GM10248 (cell line): Measurements from ENCODE around the gene TXNDC15.
"Not testable (repeated sequence)": the region's sequence is repeated elsewhere in the genome, so short reads cannot be mapped to it uniquely, and the experiment has no call there.

Experiments
- CTCF ChIA-PET: fragments of 300-600 bp; sonication (Branson Sonifier 250); formaldehyde crosslinking; extraction: SDS; loops from one replicate; lab custom pipeline; 2021; ENCODE audit warnings: antibody characterized with exemption; lab: Yijun Ruan, JAX
- POLR2A ChIA-PET: fragments of 350-650 bp; sonication (Branson Sonifier 250); formaldehyde crosslinking; extraction: SDS; loops from one replicate; lab custom pipeline; 2020; ENCODE audit warnings: antibody characterized with exemption; lab: Yijun Ruan, JAX
- DNase-seq: peaks from one replicate; pipeline ENCODE4 v3.0.0; 2012; ENCODE audit errors: extremely low spot score
- CTCF ChIP-seq: IDR thresholded peaks from 2 replicates; pipeline ENCODE4 v1.5.1; 2012; ENCODE audit warnings: mild to moderate bottlenecking, low read depth; ENCODE audit errors: extremely low read depth, missing control alignments, control extremely low read depth

The TXNDC15 gene

DNA sequence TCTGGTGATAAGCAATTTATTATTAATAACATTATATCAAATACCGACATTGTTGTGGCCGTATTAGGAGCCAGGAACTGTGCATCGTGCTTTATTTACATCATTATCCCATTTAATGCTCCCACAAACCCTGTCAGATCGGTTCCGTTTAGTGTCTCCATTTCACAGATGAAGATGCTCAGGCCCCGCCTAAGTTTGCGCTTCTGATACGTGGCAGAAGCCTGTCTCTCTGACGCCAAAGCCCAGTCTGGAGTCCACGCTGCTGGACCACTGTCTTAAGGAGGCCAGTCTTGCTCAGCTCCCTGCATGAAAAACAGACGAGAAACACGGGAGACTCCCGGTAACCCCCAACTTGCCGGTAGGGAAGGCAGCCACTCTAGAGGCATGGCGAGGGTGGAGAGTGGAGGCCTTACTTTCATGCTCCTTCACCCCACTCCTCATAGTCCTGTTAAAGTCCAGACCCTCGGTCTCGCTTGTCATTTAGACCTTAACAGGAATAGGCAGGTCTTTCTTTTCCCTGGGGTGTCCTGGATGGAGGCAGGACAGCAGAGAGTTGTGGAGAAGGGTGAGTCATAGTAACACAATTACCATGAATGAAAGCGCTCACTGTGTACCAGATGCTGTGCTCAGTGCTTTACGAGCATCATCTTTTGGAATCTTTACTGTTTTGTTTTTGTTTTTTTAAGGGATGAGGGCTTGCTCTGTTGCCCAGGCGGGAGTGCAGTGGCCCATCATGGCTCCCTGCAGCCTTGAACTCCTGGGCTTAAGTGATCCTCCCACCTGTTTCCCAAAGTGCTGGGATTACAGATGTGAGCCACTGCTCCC, 872 bp downstream of the TXNDC15 start:
- TF ChIP-seq CTCF, result no peak
- POLR2A ChIA-PET, result no interaction called here
- DNase-seq, result peak; percentile 44
- CTCF ChIA-PET, result interaction anchor here (2.7 kb wide), 1 partner anchor 29 kb away, joined by 9 read pairs; the partner anchor contains the start of gene PCBD2

GRCh38 chr5:134877159-134877558, 3.0 kb downstream of the TXNDC15 start:
- CTCF ChIA-PET, result interaction anchor here (0.8 to 3.2 kb wide), 6 partner anchors 9 to 137 kb away, joined by 3 to 13 read pairs (median 5); partner anchors contain the start of gene PCBD2
- DNase-seq, result peak; percentile 66
- POLR2A ChIA-PET, result interaction anchor here (0.6 kb wide), 1 partner anchor 10 kb away, joined by 3 read pairs; no protein-coding TSS in a partner anchor
- TF ChIP-seq CTCF, result no peak

DNA sequence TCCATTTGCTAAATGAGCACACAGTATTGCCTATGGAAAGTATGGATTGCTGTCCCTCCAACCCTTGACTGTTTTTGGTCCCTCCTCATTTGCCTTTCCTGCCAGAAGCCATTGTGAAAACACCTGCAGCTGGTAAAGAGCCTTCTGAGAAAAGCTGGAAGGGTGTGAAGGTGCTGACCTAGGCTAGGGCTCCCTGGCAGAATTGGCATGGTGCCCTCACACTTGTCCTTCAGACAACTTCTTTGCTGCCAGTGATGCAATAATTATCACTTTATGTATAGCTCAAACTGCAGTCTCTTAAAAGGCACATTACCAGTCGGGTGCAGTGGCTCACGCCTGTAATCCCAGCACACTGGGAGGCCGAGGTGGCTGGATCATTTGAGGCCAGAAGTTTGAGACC, 4.2 kb downstream of the TXNDC15 start:
- ChIA-PET POLR2A (no interaction called here), CTCF (interaction anchor here (3.2 kb wide), 1 partner anchor 26 kb away, joined by 13 read pairs; the partner anchor contains the start of gene PCBD2)
- TF ChIP-seq CTCF, result no peak
- no peak for DNase-seq

DNA sequence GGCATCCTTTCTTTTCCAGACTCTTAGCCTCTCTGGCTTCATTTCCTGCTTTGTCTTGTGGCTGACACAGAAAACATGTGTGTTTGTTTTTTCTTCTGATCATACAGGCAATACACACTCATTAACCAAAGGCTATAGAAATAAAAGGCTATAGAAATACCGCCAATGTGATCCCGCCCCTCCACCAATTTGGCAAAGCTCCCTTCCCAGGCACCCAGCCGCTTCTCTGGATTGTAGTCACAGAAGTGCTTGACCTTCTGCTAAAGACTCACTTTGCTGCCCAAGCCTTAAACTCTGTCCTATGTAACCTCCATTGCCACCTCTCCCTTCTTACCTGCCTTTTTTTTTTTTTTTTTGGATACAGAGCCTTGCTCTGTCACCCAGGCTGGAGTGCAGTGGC, 5.3 kb downstream of the TXNDC15 start:
- CTCF ChIA-PET, result interaction anchor here (1.4 to 3.2 kb wide), 2 partner anchors 14 to 25 kb away, joined by 4 to 13 read pairs; partner anchors contain the start of gene PCBD2
- POLR2A ChIA-PET, result interaction anchor here (0.7 kb wide), 1 partner anchor 14 kb away, joined by 6 read pairs; no protein-coding TSS in a partner anchor
- TF ChIP-seq CTCF, result no peak
- no peak for DNase-seq

DNA sequence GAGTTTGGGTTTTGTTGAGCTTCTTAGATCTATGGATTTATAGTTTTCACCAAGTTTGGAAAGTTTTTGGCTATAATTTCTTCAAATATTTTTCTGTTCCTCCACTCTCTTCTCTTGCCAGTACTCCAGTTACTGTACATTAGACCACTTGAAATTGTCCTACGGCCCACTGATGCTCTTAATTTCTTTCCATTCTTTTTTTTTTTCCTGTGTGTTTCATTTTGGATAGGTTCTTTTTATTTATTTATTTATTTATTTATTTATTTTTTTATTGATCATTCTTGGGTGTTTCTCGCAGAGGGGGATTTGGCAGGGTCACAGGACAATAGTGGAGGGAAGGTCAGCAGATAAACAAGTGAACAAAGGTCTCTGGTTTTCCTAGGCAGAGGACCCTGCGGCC, 6.8 kb downstream of the TXNDC15 start:
- POLR2A ChIA-PET, DNase-seq, CTCF ChIA-PET: not testable (repeated sequence)

DNA sequence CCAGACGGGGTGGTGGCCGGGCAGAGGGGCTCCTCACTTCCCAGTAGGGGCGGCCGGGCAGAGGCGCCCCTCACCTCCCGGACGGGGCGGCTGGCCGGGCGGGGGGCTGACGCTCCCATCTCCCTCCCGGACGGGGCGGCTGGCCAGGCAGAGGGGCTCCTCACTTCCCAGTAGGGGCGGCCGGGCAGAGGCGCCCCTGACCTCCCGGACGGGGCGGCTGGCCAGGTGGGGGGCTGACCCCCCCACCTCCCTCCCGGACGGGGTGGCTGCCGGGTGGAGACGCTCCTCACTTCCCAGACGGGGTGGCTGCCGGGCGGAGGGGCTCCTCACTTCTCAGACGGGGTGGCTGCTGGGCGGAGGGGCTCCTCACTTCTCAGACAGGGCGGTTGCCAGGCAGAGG, 7.5 kb downstream of the TXNDC15 start:
- POLR2A ChIA-PET, DNase-seq, CTCF ChIA-PET: not testable (repeated sequence)

GRCh38 chr5:134887593-134888159, 13.5 kb downstream of the TXNDC15 start:
- CTCF ChIA-PET, result no interaction called here

More at GRCh38 chr5:134887593-134888159, 13.5 kb downstream of the TXNDC15 start:
- POLR2A ChIA-PET, result interaction anchor here (0.5 kb wide), 1 partner anchor 17 kb away, joined by 5 read pairs; no protein-coding TSS in a partner anchor
- DNase-seq, result no peak
- TF ChIP-seq CTCF, result no peak
